ENCODE measurements around the gene ACVR1. TPM values are rescaled to one million over a fixed set of nuclear protein-coding genes. Genes with fewer than 3 reads are reported as not detected.

Gene ACVR1
- polyA plus RNA-seq, 1 of the 3 experiments (the other 2 are of a cell fraction) = 22.4 TPM

- ChIA-PET POLR2A (no interaction called here), CTCF (no interaction called here)
- H3K27me3 ChIP-seq (ENCODE audit: insufficient read depth) = no peaks in the 10 kb centered on the region
- H3K9ac ChIP-seq = no peak overlapping the region
- H3K79me2 ChIP-seq (ENCODE audit: insufficient read depth) = peaks cover 6% of the 10 kb centered on the region; the same call in 1 of the 2 replicates
- 72% methylated on average over 9 of the region's 11 CpGs for WGBS (ENCODE audit: low lambda C conversion rate)
- TF ChIP-seq ELF1 (IDR thresholded peaks at IDR 0.05) = 0 out of 2 replicates have a peak, but pooled peaks have one; percentile 8
- TF ChIP-seq, protein P1, sequence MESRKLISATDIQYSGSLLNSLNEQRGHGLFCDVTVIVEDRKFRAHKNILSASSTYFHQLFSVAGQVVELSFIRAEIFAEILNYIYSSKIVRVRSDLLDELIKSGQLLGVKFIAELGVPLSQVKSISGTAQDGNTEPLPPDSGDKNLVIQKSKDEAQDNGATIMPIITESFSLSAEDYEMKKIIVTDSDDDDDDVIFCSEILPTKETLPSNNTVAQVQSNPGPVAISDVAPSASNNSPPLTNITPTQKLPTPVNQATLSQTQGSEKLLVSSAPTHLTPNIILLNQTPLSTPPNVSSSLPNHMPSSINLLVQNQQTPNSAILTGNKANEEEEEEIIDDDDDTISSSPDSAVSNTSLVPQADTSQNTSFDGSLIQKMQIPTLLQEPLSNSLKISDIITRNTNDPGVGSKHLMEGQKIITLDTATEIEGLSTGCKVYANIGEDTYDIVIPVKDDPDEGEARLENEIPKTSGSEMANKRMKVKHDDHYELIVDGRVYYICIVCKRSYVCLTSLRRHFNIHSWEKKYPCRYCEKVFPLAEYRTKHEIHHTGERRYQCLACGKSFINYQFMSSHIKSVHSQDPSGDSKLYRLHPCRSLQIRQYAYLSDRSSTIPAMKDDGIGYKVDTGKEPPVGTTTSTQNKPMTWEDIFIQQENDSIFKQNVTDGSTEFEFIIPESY (IDR thresholded peaks at IDR 0.05; ENCODE audit: borderline replicate concordance, low read depth) = no peak
- no peak for DNase-seq
- H3K9me2 ChIP-seq = no peaks in the 10 kb centered on the region
- no peak overlapping the region for H3K4me2 ChIP-seq
- no peak overlapping the region for H2AFZ ChIP-seq (ENCODE audit: low read depth)
- H3K36me3 ChIP-seq (replicated peaks in 1 of 2; ENCODE audit: control insufficient read depth in 1 of 2, insufficient read depth in 2 of 2, low read length in 1 of 2) = peaks cover 0 to 17% of the 10 kb centered on the region in 2 experiments
- peaks cover 12% of the 10 kb centered on the region; the same call in 1 of the 2 replicates for H4K20me1 ChIP-seq (ENCODE audit: insufficient read depth)
- H3K4me3 ChIP-seq (ENCODE audit: low read depth in 2 of 2, low read length in 1 of 2) = no peak overlapping the region
- H3K9me3 ChIP-seq = no peaks in the 10 kb centered on the region
- H3K4me1 ChIP-seq (ENCODE audit: control insufficient read depth in 1 of 2, insufficient read depth in 2 of 2, low read depth in 1 of 2, low read length in 1 of 2) = peaks cover 14 to 25% of the 10 kb centered on the region in 2 experiments; a peak in 3 of 4 replicates
- no peaks in the 10 kb centered on the region for H3F3A ChIP-seq (replicated peaks; ENCODE audit: insufficient read depth)
- peak overlapping the region; percentile 36 to 43; a peak in 3 of 4 replicates for H3K27ac ChIP-seq (ENCODE audit: low read depth in 2 of 2, low read length in 1 of 2)
Observed at GRCh38 chr2:157784169-157784822, 91.8 kb downstream of the ACVR1 start.

DNA sequence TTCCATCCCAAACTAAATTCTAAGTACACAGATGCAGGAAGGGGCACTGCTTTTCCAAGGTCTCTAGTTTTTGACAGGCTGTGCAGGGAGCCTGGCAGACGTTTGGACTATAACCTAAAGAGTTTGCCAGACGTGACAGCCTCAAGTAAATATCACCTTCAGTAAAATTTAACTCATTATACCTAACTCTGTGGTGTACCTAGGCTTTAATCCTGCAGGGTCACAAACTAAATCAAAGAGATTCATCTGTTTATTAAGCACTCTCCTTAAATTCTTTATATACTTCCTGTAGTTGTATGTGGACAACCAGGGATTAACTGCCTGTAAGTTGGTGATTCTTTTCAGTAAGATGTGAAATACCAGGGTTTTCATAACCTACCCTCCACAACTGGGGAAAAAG, 92.9 kb downstream of the ACVR1 start:
- H3K4me2 ChIP-seq = no peak overlapping the region
- H3K9me3 ChIP-seq = no peaks in the 10 kb centered on the region
- POLR2A ChIA-PET = no interaction called here
- H3K36me3 ChIP-seq (replicated peaks in 1 of 2; ENCODE audit: control insufficient read depth in 1 of 2, insufficient read depth in 2 of 2, low read length in 1 of 2) = peaks cover 5 to 28% of the 10 kb centered on the region in 2 experiments
- H3K4me3 ChIP-seq (ENCODE audit: low read depth in 2 of 2, low read length in 1 of 2) = no peak overlapping the region
- no peak overlapping the region for H2AFZ ChIP-seq (ENCODE audit: low read depth)
- TF ChIP-seq JUND (IDR thresholded peaks at IDR 0.05) (no peak), USF2 (IDR thresholded peaks at IDR 0.05; ENCODE audit: borderline replicate concordance, low read depth, low read length) (no peak), FOXM1 (IDR thresholded peaks at IDR 0.05; ENCODE audit: low read depth) (no peak), POLR2AphosphoS5 (IDR thresholded peaks at IDR 0.05; ENCODE audit: low read depth, low read length) (no peak), FOSL2 (IDR thresholded peaks at IDR 0.05; ENCODE audit: borderline replicate concordance, low read depth) (no peak)
- TF ChIP-seq, protein P2, sequence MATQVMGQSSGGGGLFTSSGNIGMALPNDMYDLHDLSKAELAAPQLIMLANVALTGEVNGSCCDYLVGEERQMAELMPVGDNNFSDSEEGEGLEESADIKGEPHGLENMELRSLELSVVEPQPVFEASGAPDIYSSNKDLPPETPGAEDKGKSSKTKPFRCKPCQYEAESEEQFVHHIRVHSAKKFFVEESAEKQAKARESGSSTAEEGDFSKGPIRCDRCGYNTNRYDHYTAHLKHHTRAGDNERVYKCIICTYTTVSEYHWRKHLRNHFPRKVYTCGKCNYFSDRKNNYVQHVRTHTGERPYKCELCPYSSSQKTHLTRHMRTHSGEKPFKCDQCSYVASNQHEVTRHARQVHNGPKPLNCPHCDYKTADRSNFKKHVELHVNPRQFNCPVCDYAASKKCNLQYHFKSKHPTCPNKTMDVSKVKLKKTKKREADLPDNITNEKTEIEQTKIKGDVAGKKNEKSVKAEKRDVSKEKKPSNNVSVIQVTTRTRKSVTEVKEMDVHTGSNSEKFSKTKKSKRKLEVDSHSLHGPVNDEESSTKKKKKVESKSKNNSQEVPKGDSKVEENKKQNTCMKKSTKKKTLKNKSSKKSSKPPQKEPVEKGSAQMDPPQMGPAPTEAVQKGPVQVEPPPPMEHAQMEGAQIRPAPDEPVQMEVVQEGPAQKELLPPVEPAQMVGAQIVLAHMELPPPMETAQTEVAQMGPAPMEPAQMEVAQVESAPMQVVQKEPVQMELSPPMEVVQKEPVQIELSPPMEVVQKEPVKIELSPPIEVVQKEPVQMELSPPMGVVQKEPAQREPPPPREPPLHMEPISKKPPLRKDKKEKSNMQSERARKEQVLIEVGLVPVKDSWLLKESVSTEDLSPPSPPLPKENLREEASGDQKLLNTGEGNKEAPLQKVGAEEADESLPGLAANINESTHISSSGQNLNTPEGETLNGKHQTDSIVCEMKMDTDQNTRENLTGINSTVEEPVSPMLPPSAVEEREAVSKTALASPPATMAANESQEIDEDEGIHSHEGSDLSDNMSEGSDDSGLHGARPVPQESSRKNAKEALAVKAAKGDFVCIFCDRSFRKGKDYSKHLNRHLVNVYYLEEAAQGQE (IDR thresholded peaks at IDR 0.05; ENCODE audit: low read depth, low read length) = no peak
- H3K4me1 ChIP-seq (ENCODE audit: control insufficient read depth in 1 of 2, insufficient read depth in 2 of 2, low read depth in 1 of 2, low read length in 1 of 2) = peaks cover 14 to 25% of the 10 kb centered on the region in 2 experiments; a peak in 3 of 4 replicates
- CTCF ChIA-PET = interaction anchor here (0.9 kb wide), 2 partner anchors 10 to 14 kb away, joined by 3 to 4 read pairs; no protein-coding TSS in a partner anchor
- H3K79me2 ChIP-seq (ENCODE audit: insufficient read depth) = peaks cover 3% of the 10 kb centered on the region; the same call in 1 of the 2 replicates
- H3K27me3 ChIP-seq (ENCODE audit: insufficient read depth) = no peaks in the 10 kb centered on the region
- H3K27ac ChIP-seq (ENCODE audit: low read depth in 2 of 2, low read length in 1 of 2) = no peak overlapping the region
- 92% methylated on average over 2 of the region's 2 CpGs for WGBS (ENCODE audit: low lambda C conversion rate)
- DNase-seq = no peak
- no peaks in the 10 kb centered on the region for H3K9me2 ChIP-seq
- H3K9ac ChIP-seq = no peak overlapping the region
- no peaks in the 10 kb centered on the region for H3F3A ChIP-seq (replicated peaks; ENCODE audit: insufficient read depth)
- peaks cover 12% of the 10 kb centered on the region; the same call in 1 of the 2 replicates for H4K20me1 ChIP-seq (ENCODE audit: insufficient read depth)

Data from SK-N-SH (cell line).